ENCODE data around the gene CBR1.
"Not testable (repeated sequence)": the region's sequence is repeated elsewhere in the genome, so short reads cannot be mapped to it uniquely, and the experiment has no call there.

CBR1 gene

DNA sequence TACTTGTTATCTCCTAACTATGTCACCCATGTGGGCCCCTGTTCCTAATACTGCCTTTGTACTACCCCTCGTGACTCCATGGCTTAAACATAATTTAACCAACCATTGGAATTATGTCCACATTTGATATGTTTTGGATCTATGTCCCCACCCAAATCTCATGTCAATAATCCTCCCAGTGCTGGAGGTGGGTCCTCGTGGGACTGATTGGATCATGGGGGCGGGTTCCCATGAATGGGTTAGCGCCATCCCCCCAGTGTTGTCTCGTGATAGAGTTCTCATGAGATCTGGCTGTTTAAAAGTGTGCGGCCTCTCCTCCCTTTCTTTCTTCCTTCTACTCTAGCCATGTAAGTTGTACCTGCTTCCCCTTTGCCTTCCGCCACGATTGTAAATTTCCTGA is 9.8 kb downstream of the CBR1 start:
- no peak for DNase-seq (ENCODE audit: low spot score)

DNA sequence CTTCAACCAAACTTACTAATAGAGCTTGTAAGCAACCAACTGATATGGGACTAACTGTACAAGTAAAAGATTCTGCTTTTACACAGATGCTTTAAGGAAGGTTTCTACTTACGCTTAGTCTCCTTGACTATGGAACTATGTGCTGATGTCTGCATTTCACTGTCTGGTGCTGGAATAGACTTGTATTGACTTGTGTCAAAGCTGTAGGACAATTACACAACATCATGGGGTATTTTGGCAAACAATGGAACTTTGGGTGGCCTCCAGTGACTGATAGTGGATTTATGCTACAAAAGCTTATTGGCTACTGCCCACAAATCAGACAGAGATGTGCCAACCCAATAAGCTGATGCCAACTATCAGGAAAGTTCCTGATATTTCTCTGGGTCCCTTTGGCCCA is 10.6 kb downstream of the CBR1 start:
- DNase-seq (ENCODE audit: low spot score) = no peak

DNA sequence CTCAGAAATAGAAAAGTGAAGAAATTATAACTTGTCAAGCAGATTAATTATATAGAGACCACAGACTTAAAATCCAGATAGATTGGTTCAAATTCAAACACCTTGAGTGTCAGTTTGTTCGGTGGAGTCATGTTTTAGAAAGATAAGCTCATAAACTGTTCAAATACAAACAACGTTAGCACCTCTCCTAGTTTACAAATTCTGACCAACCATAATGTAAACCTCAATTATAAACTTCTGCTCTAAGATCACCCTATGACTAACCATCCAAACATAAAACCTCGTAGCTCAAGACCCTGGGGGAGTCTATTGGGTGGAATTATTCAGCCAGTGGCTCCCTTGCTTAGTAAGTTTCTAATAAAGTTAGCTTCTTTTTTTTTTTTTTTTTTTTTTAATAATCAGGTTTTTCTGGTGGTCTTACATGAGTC is 12.4 kb downstream of the CBR1 start:
- DNase-seq (ENCODE audit: low spot score) = no peak

DNA sequence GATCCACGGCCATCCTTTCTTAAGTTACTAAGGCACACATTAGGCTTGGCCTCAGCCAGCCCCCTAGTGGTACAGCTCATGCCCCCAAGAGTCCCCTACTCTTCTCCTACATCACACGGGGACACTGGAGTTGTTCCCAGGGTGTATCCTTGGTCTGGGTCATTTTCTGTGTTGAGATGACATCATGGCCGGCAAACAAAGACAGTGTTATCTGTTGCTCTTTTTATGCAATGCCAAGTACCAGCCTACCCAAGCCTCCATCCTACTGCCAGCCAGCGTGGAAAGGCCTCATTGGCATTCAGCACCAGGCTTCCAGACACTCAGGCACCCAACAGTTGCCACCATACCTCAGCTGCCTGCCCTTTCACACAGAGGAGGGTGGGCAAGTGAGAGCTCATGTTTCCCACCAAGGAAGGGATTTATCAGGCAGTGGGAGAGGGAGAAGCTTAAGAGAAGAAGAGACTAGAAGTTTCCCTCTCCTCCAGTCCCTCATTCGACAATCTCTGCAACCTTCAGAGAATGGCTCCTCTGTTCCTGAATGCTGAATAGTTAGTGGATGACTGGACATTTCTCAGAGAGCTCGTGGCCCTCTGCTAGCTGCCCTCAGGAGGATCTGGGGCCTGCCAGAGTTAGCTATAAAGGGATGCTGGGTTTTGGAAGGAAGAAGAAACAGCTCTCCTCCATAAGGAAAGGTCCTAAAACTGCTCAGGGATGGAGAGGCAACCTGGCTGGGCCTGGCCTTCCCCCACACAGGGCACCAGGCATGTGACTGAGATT is 17.7 kb downstream of the CBR1 start:
- no peak for DNase-seq (ENCODE audit: low spot score)

DNA sequence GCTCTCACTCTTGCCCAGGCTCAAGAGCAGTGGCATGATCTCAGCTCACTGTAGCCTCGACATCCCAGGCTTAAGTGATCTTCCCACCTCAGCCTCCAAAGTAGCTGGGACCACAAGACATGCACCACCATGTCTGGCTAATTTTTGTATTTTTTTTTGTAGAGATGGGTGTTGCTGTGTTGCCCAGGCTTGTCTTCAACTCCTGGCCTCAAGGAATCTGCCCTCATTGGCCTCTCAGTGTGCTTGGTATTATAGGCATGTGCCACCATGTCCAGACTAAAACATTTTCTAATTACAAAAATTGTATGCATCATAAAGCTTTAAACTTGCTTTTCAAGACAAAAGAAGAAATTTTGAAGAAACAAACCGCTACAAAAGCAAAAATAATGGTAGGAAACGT is 20.1 kb downstream of the CBR1 start:
- no peak for DNase-seq (ENCODE audit: low spot score)

DNA sequence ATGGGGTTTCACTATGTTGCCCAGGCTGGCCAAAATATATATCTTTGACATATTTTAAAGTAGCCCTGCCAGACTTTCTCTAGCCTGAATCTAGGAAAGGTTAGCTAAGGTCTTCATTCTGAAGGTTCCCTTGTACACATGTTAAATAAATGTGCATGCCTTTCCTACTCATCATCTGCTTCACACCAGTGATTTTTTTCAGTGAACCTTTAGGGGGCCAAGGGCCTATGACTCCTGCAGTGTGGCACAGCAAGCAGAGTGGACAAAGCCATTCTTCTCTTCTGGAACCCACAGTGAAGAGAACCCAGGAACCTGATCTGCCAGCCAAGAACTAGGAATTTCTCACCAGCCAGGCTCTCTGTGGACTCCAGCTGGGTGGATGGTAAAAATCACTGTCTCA is 22.9 kb downstream of the CBR1 start:
- DNase-seq (ENCODE audit: low spot score) = no peak

DNA sequence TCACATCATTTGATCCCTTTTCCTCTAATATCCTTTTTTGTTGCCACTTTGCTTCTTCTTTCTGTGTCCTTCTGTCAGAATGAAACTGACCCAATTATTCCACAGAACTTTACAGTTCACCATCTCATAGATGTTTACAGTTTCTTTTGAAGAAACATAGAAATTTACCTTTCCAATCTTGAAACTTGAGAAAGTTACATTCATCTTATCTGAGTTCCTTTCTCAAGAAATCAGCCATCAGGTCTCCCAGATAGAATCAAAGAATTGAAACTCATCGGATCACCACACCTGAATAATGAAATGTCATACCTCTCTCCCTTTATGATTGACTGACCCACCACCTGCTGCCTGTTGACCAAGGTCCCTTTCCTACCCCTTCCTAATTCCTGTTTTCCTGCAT is 23.7 kb downstream of the CBR1 start:
- DNase-seq (ENCODE audit: low spot score) = no peak

DNA sequence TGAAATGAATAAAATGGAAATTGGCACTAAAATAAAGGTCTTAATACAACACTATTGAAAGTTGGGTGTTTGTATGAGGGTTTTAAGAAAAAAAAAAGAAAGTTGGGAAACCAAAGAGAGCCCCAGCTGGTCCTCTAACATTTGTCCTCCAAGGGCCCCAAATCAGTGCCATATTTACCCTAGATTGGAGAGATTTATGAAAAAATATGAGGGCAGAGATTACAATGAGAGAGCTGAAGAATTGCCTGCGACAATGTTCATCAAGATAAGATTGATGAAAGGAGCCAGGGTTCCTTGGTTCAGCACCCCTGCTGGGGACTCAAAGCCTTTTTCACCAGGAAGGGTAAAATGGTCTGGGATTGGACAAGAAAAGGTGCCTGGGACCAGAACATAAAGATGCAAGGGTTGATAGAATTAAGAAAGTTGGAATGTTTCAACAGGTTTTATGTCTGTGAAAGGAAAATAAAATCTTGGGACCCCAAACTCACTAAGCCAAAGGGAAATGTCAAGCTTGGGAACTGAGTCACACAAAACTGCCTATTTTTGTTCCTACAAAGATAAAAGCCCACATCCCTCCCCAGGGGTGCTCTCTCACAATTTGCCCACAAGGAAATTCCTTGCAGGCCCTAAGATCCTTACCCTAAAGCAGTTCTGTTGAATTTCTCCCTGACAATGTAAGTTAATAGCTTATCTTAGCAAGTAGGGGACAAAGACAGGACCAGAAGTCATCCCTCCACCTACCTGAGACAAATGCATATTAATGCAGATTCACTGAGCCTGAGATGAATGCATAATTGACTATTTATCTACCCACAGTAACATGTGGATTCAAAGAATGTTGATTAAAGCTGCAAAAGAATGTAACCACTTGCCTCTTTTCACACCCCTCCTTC is 26.8 kb downstream of the CBR1 start:
- no peak for DNase-seq (ENCODE audit: low spot score)

DNA sequence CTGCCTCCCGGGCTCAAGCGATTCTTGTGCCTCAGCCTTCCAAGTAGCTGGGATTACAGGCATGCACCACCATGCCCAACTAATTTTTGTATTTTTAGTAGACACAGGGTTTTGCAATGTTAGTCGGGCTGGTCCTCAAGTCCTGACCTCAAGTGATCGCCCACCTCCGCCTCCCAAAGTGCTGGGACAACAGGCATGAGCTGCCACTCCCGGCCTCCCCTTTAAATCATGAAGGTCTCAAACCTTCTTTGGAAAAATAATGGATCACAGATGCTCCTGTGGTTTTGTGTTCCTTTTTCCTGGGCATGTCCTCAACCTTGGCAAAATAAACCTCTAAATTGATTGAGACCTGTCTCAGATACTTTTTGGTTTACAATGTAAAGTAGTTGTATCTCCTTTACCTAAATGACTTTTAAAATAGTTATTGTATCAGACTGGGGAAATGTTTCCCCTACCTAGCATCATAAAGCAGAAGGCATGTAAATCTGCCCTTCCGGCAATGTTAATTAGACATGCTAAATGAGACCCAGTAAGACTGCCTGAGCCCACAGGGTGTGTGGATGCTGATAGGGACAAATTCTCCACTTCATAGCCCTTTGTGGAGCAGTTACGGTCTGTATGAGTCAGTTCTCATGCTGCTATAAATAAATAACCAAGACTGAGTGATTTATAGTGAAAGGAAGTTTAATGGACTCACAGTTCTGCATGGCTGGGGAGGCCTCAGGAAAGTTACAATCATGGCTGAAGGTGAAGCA is 27.8 kb downstream of the CBR1 start:
- DNase-seq (ENCODE audit: low spot score) = no peak

DNA sequence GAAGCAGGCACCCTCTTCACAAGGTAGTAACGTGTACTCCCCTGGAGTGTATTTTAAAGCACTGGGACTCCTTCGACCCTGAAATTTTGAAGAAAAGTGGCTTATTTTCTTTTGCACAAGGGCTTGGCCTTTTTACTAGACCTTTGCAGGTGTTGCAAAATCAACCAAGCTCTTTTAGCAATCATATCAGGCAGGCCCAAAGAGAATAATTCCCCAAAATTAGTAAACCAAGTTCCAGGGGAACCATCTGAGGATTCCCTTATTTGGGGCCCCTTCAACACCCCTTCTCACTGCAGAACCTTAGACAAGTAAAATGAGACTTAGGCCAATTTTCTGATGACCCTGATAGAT is 28.3 kb downstream of the CBR1 start:
- no peak for DNase-seq (ENCODE audit: low spot score)

DNA sequence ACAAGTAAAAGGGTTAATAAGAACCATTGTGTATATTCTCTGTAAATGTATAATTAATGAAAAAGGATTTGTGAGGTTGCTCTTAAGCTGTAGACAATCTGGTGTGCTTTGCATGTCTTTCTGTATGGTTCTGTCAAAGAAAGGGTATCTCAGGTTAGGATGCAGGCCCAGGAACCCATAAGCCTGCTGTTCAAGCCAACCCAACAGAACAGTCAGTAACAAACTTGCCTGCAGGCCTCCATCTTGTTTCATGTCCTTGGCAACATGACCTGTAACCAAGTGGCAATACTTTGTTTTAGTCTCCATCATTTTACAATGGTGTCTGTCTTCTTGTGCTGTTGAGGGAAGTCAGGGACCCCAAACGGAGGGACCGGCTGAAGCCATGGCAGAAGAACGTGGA is 29.2 kb downstream of the CBR1 start:
- DNase-seq (ENCODE audit: low spot score) = no peak

DNA sequence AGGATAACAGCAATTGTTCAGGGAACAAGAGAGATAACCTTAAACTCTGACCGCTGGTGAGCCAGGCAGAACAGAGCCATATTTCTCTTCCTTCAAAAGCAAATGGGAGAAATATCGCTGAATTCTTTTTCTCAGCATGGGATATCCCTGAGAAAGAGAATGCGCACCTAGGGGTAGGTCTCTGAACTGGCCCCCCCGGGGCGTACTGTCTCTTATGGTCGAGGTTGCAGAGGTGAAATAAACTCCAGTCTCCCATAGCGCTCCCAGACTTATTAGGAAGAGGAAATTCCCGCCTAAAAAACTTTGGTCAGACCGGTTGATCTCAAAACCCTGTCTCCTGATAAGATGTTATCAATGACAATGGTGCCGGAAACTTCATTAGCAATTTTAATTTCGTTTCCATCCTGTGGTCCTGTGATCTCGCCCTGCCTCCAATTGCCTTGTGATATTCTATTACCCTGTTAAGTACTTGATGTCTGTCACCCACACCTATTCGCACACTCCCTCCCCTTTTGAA is 29.9 kb downstream of the CBR1 start:
- not testable (repeated sequence) for DNase-seq (ENCODE audit: low spot score)

DNA sequence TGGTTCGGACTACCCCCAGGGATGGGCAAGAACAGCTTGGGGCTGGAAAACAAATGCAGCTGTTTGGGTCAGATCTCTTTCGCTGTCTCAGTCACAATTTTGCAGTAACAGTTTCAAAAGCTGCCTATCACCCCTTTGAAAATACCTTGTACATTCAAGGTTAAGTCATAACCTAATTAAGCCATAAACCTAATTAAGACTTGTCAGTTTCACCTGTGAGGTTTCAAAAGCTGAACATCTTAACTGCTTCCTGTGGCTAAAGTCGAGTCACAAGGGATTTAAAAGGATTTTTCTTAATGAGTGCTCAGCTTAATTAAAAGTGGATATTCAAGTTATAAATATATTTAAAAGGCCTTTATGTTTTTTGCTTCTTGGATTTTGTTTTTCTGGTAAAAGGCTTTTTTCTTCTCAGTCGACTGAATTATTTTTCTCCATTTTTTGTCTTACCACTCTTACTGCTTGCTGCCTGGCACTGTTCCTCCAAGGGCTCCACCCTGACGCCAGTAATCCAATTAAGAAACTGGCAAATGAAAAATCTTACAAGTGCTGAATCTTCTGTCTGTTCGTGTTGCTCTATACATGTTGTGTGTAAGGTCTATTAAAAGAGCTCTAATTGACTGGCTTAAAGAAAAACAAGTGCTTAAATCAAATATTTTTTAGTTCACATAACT is 31.3 kb downstream of the CBR1 start:
- no peak for DNase-seq (ENCODE audit: low spot score)

DNA sequence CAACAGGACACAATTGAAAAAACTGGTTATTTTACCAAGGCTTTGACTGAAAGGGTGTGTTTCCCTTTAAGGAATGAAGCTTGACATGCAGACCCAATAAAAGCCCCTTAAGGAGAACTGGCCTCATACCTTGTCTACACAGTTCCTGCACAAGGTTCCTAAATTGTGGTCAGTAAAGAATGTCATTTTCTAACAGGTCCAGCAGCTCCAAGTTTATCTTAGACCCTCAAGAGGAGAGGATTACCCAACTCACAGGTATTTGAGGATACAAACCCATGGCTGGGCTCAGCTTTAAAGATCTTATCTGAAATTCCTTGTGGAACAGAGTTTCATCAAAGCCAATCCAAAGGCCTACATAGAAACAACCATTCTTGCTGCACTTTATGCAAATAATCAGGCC is 33.6 kb downstream of the CBR1 start:
- no peak for DNase-seq (ENCODE audit: low spot score)

DNA sequence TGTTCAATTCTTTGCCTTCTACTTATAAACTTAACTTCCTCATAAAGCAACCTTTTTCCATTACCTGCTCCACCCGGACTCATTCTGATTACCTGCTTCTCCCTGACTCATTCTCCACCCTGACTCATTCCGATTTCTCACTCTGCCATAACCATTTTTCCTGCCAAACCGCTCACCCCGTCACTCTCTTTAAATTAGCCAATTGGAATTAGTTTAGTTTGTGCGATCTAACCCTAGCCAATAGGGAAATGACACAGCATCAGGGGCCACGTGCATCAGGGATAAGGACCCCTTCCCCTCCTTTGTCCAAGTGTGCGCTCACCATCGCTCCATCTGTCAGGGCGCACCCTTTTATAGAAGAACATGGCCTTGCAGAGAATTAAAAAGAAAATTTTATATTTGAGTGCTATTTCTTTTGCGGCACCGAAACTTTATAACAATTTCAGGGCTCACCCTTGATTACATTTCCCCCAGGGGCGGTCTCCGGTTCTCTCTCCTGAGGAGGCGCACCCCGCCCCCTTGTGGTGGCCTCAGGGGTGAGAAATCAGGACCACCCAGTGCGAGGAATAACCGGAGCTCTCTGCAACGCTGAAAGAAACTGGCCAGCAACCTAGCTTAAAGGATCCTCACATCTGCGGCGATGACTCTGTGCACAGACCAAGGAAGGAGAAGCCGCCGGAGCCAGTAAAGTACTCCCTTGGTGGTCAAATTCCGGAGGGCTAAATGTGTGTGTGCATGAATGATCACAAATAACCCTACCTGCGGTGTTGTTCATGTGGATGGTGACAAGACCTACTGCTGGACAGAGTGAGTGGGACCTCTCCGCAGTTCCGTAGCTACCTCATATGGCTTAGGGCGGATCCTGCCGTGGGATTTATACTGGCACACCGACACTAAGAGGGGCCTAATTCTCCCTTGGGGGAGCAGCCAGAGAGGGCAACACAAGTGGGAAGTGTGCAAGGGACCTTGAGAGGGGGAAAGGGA is 34.8 kb downstream of the CBR1 start:
- DNase-seq (ENCODE audit: low spot score) = no peak

DNA sequence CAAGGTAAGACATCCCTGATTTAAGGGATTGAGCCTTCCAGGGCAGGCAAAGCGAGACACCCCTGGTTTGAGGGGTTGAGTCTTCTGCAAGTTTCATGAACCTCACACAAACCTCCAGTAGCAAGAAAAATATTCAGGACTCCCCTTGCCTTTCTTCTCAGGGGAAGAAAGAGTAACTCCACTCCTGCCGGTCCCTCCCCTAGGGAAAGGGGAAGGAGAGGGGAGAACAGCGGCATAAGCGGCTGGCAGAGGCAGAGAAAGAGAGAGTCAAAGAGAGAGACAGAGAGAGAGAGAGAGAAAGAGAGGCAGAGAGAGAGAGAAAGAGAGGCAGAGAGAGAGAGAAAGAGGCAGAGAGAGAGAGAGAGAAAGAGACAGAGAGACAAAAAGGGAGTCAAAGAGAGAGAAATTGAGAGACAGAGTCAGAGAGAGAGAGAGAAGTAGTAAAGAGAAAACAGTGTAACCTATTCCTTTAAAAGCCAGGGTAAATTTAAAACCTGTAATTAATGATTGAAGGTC is 35.6 kb downstream of the CBR1 start:
- DNase-seq (ENCODE audit: low spot score) = no peak

DNA sequence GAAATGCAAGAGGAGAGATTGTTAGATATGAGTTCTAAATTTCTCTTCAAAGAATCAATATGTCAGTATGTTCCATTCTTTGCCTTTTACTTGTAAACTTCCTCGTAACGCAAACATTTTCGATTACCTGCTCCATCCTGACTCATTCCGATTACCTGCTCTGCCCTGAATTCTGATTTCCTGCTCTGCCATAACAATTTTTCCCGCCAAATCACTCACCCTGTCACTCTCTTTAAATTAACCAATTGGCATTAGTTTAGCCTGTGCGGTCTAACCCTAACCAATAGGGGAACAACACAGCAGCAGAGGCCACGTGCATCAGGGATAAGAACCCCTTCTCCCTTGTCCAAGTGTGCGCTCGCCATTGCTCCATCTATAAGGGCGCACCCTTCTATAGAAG is 40.0 kb downstream of the CBR1 start:
- DNase-seq (ENCODE audit: low spot score) = no peak

DNA sequence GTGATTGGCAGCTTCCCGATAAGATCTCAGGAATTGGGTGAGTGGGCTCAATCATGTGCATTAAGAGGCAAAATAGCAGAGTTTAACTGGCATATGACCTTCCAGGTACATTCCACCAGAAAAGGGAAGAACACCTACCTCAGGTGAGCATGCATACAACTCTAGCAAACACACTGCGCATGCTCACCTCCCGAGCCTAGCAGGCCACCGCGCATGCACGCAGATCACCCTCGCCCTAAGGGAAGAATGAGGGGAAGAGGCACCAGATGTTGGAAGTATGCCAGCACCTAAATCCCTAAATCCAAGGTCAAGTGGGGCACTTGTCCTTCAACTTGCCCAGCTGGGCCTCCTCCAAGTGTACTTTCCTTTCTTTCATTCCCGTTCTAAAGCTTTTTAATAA is 41.4 kb downstream of the CBR1 start:
- no peak for DNase-seq (ENCODE audit: low spot score)

DNA sequence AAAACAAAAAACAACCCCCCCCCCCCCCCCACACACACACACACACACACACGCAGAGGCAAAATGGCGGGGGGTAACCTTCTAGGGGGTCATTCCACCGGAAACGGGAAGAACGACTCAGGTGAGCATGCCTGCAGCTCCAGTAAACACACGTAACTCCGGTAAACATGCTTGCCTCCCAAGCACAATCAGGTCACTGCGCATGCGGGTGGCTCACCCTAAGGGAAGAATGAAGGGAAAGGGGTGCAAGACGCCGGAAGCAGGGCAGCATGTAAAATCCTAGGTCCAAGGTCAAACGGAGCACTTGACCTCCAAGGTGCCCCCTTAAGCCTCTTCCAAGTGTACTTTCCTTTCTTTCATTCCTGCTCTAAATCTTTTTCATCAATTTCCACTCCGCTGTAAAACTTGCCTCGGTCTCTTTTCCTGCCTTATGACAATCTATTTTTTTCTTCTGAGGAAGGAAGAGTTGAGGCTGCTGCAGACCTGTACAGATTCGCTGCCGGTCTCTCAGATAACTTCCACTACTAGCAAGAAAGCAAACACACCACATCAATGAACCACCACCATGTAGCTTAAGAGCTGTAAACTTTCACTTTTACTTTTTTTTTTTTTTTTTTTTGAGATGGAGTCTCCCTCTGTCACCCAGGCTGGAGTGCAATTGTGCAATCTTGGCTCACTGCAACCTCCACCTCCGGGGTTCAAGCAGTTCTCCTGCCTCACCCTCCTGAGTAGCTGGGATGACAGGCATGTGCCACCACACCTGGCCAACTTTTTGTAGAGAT is 44.0 kb downstream of the CBR1 start:
- DNase-seq (ENCODE audit: low spot score) = no peak

All from HuH-7 (cell line).